Stimulated activated memory B cell treated with anti-CD40 and anti-IgM and Interleukin-4, amounts not matched to agents 10 μg/mL and 1 μg/mL and 100 μg/mL, for 72 hours (primary cell): Measurements from ENCODE around the gene CIITA.
"Not testable (repeated sequence)": the region's sequence is repeated elsewhere in the genome, so short reads cannot be mapped to it uniquely, and the experiment has no call there.

ENCODE experiments used
- ATAC-seq: fragments of 150-1000 bp; cut with Tn5 transposase; 2 replicates; pipeline ENCODE4 v1.10.0; 2021
- H3K27ac Mint-ChIP-seq: one replicate; pipeline ENCODE4 v1.8.0; 2022; ENCODE audit warnings: mild to moderate bottlenecking, mixed read lengths
- H3K27me3 Mint-ChIP-seq: one replicate; pipeline ENCODE4 v1.8.0; 2022; ENCODE audit warnings: mixed read lengths
- H3K36me3 Mint-ChIP-seq: one replicate; pipeline ENCODE4 v1.8.0; 2022; ENCODE audit warnings: mixed read lengths
- H3K4me1 Mint-ChIP-seq: one replicate; pipeline ENCODE4 v1.8.0; 2022; ENCODE audit warnings: mixed read lengths
- H3K4me3 Mint-ChIP-seq: one replicate; pipeline ENCODE4 v1.8.0; 2022; ENCODE audit warnings: mild to moderate bottlenecking, moderate library complexity, mixed read lengths
- H3K9me3 Mint-ChIP-seq: one replicate; pipeline ENCODE4 v1.8.0; 2022; ENCODE audit warnings: mixed read lengths

CIITA gene, protein sequence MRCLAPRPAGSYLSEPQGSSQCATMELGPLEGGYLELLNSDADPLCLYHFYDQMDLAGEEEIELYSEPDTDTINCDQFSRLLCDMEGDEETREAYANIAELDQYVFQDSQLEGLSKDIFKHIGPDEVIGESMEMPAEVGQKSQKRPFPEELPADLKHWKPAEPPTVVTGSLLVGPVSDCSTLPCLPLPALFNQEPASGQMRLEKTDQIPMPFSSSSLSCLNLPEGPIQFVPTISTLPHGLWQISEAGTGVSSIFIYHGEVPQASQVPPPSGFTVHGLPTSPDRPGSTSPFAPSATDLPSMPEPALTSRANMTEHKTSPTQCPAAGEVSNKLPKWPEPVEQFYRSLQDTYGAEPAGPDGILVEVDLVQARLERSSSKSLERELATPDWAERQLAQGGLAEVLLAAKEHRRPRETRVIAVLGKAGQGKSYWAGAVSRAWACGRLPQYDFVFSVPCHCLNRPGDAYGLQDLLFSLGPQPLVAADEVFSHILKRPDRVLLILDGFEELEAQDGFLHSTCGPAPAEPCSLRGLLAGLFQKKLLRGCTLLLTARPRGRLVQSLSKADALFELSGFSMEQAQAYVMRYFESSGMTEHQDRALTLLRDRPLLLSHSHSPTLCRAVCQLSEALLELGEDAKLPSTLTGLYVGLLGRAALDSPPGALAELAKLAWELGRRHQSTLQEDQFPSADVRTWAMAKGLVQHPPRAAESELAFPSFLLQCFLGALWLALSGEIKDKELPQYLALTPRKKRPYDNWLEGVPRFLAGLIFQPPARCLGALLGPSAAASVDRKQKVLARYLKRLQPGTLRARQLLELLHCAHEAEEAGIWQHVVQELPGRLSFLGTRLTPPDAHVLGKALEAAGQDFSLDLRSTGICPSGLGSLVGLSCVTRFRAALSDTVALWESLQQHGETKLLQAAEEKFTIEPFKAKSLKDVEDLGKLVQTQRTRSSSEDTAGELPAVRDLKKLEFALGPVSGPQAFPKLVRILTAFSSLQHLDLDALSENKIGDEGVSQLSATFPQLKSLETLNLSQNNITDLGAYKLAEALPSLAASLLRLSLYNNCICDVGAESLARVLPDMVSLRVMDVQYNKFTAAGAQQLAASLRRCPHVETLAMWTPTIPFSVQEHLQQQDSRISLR

GRCh38 chr16:10876799-10877341 lies at the start of gene CIITA:
CIITA (plus strand) TSS chr16:10877202; CDS start chr16:10877331, 129 bp downstream.
- Mint-ChIP-seq H3K9me3 (no peaks in the 10 kb centered on the region), H3K4me1 (peaks cover 63% of the 10 kb centered on the region), H3K4me3 (peak within 1 kb of the TSS; percentile 91), H3K27me3 (no peaks in the 10 kb centered on the region), H3K27ac (peak within 1 kb of the TSS; percentile 86), H3K36me3 (peaks cover 51% of the 10 kb centered on the region)
- peak; percentile 85 for ATAC-seq

- H3K4me3 Mint-ChIP-seq: no peak overlapping the region
- H3K27me3 Mint-ChIP-seq: no peaks in the 10 kb centered on the region
- H3K36me3 Mint-ChIP-seq: no peaks in the 10 kb centered on the region
- no peaks in the 10 kb centered on the region for H3K9me3 Mint-ChIP-seq
- ATAC-seq: no peak
- H3K27ac Mint-ChIP-seq: peak overlapping the region; percentile 71
- peaks cover 38% of the 10 kb centered on the region for H3K4me1 Mint-ChIP-seq
Observed at GRCh38 chr16:10827691-10828341, 49.2 kb upstream of the CIITA start.

GRCh38 chr16:10828851-10829366 lies 48.1 kb upstream of the CIITA start:
- peaks cover 48% of the 10 kb centered on the region for H3K4me1 Mint-ChIP-seq
- H3K27ac Mint-ChIP-seq: peak overlapping the region; percentile 71
- H3K36me3 Mint-ChIP-seq: no peaks in the 10 kb centered on the region
- H3K9me3 Mint-ChIP-seq: no peaks in the 10 kb centered on the region
- no peak for ATAC-seq
- H3K27me3 Mint-ChIP-seq: no peaks in the 10 kb centered on the region
- no peak overlapping the region for H3K4me3 Mint-ChIP-seq

DNA sequence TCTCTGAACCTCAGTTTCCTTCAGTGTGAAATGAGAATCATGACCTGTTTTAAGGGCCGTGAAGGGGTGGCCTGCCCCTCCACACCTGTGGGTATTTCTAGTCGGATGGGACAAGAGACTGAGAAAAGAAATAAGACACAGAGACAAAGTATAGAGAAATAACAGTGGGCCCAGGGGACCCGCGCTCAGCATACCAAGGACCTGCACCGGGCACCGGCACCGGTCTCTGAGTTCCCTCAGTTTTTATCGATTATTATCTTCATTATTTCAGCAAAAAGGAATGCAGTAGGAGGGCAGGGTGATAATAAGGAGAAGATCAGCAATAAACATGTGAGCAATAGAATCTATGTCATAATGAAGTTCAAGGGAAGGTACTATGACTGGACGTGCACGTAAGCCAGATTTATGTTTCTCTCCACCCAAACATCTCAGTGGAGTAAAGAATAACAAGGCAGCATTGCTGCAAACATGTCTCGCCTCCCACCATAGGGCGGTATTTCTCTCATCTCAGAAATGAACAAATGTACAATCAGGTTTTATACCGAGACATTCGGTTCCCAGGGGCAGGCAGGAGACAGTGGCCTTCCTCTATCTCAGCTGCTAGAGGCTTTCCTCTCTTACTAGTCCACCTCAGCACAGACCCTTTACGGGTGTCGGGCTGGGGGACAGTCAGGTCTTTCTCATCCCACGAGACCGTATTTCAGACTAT lies 47.5 kb upstream of the CIITA start:
- not testable (repeated sequence) for H3K27me3 Mint-ChIP-seq, ATAC-seq, H3K9me3 Mint-ChIP-seq, H3K36me3 Mint-ChIP-seq, H3K4me3 Mint-ChIP-seq
- H3K4me1 Mint-ChIP-seq: peaks cover 55% of the 10 kb centered on the region
- peak overlapping the region; percentile 71 for H3K27ac Mint-ChIP-seq

DNA sequence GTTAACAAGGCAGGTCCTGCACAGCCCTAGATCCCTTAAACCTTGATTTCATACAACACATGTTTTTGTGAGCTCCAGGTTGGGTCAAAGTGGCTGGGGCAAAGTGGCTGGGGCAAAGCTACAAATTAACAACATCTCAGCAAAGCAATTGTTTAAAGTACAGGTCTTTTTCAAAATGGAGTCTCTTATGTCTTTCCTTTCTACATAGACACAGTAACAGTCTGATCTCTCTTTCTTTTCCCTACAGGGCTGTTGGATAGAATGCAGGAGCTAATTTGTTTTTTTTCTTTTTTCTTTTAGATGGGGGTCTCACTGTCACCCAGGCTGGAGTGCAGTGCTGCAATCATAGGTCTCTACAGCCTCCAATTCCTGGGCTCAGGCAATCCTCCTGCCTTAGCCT lies 46.8 kb upstream of the CIITA start:
- not testable (repeated sequence) for H3K9me3 Mint-ChIP-seq, H3K36me3 Mint-ChIP-seq, H3K4me3 Mint-ChIP-seq, ATAC-seq, H3K27me3 Mint-ChIP-seq
- Mint-ChIP-seq H3K27ac (peak overlapping the region; percentile 71), H3K4me1 (peaks cover 62% of the 10 kb centered on the region)

DNA sequence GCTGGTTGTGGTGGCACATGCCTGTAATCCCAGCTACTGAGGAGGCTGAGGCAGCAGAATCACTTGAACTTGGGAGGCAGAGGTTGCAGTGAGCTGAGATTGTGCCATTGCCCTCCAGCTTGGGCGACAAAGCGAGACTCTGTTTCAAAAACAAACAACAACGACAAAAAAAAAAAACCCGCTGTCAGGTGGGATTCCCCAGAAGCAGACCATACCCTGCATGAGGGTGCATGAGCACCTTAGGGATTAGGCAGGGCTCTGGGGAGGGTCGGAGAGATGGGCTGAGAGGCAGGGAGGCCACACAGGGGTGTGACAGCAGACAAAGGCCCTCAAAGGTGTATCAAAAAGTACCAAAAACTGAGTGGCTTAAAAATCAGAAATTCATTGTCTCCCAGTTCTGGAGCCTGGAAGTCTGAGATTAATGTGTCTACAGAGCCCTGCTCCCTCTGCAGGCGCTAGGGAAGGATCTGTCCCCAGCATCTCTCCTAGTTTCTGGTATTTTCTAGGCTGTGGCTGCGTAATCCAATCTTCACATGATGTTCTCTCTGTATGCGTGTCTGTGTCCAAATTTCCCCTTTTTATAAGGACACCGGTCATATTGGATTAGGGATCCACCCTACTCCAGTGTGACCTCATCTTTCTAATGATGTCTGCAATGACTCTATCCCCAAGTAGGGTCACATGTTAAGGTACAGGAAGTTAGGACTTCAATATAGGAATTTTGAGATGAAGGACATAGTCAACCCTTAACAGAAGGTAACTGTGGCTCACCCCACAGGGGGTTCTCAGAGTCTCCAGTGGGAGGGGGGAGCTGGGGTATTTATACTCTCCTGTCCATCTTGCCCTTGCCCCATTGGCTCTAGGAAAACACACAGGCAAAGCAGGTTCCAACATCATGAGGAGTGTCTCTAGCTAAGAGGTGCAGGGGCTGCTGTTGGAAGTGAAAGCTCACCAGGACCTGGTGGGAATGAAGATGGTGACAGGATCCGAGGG lies 44.8 kb upstream of the CIITA start:
- H3K27me3 Mint-ChIP-seq: no peaks in the 10 kb centered on the region
- peak overlapping the region; percentile 71 for H3K27ac Mint-ChIP-seq
- peak; percentile 65 for ATAC-seq
- peaks cover 2% of the 10 kb centered on the region for H3K9me3 Mint-ChIP-seq
- peaks cover 6% of the 10 kb centered on the region for H3K36me3 Mint-ChIP-seq
- H3K4me1 Mint-ChIP-seq: peaks cover 81% of the 10 kb centered on the region
- no peak overlapping the region for H3K4me3 Mint-ChIP-seq

GRCh38 chr16:10833271-10833670 lies 43.7 kb upstream of the CIITA start:
- H3K27me3 Mint-ChIP-seq: no peaks in the 10 kb centered on the region
- no peak overlapping the region for H3K4me3 Mint-ChIP-seq

GRCh38 chr16:10834130-10834529 lies 42.9 kb upstream of the CIITA start:
- H3K27me3 Mint-ChIP-seq: no peaks in the 10 kb centered on the region
- peaks cover 74% of the 10 kb centered on the region for H3K4me1 Mint-ChIP-seq
- no peak for ATAC-seq
- peaks cover 2% of the 10 kb centered on the region for H3K9me3 Mint-ChIP-seq
- H3K36me3 Mint-ChIP-seq: peaks cover 6% of the 10 kb centered on the region
- H3K4me3 Mint-ChIP-seq: no peak overlapping the region
- H3K27ac Mint-ChIP-seq: peak overlapping the region; percentile 71

More at GRCh38 chr16:10833271-10833670, 43.7 kb upstream of the CIITA start:
- Mint-ChIP-seq H3K4me1 (peaks cover 82% of the 10 kb centered on the region), H3K9me3 (peaks cover 2% of the 10 kb centered on the region), H3K27ac (peak overlapping the region; percentile 71), H3K36me3 (peaks cover 6% of the 10 kb centered on the region)
- peak; percentile 49 for ATAC-seq

- Mint-ChIP-seq H3K27ac (peak overlapping the region; percentile 71), H3K4me1 (peaks cover 68% of the 10 kb centered on the region), H3K4me3 (no peak overlapping the region), H3K36me3 (peaks cover 6% of the 10 kb centered on the region), H3K9me3 (peaks cover 2% of the 10 kb centered on the region), H3K27me3 (no peaks in the 10 kb centered on the region)
- ATAC-seq: no peak
Observed at GRCh38 chr16:10834766-10835165, 42.2 kb upstream of the CIITA start.

GRCh38 chr16:10835281-10835931 lies 41.6 kb upstream of the CIITA start:
- H3K4me3 Mint-ChIP-seq: no peak overlapping the region
- H3K27ac Mint-ChIP-seq: peak overlapping the region; percentile 71
- peak; percentile 86 for ATAC-seq
- H3K4me1 Mint-ChIP-seq: peaks cover 68% of the 10 kb centered on the region
- H3K27me3 Mint-ChIP-seq: no peaks in the 10 kb centered on the region
- peaks cover 6% of the 10 kb centered on the region for H3K36me3 Mint-ChIP-seq
- H3K9me3 Mint-ChIP-seq: peaks cover 2% of the 10 kb centered on the region

DNA sequence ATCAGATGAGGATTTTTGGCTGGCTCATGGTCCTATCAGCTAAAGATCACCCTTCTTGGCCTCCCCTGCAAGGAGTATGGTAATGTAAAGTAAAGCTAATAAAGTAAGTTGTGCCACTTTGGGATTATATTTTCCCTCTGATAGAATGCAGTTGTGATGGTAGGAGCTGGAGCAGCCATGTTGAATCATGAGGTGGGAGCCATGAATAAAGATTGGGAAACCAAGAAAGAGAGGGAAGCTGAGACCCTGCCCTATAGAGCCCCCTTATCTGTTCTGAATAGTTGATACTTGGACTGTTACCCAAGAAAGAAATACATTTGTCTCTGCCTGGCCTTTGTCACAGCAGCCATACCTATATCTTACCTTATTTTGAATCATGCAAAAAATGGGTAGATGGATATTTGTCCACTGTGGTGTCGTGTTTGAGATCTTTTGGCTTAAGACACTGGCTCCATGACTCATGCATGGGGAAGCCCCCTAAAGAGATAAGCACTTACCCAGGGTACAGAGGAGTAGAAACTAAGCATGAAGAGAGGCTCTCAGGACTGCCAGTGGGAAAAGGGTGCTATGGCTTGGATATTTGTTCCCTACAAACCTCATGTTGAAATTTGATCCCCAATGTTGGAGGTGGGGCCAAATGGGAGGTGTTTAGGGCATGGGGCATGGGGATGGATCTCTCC lies 40.7 kb upstream of the CIITA start:
- Mint-ChIP-seq H3K4me3 (no peak overlapping the region), H3K9me3 (peaks cover 2% of the 10 kb centered on the region), H3K36me3 (peaks cover 6% of the 10 kb centered on the region), H3K4me1 (peaks cover 64% of the 10 kb centered on the region), H3K27ac (peak overlapping the region; percentile 71), H3K27me3 (no peaks in the 10 kb centered on the region)
- ATAC-seq: no peak

DNA sequence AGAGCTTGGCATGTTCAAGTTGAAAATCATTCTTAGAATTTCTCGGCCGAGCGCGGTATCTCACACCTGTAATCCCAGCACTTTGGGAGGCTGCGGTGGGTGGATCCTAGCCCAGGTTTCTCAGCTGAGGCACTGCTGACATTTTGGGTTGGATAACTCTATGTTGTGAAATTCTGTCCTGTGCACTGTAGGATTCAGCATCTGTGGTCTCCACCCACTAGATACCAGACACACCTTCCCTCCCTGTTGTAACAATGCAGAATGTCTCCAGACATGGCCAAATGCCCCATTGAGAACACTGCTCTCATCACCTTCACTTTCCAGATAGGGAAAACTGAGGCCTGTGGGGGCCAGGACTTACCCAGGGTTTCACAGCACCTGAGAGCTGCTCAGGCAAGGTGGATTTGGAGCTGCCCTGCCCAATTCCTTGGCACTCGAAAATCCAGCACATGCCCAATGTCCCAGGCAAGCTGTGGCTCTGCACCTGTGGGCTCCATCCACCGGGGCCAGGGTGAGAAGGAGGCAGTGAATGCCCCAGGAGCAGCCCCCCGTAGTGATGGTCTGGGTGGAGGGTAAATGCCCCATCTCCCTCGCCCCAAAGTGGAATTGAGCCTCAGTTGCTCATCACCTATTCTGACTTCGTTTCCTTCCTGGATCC lies 38.3 kb upstream of the CIITA start:
- no peak for ATAC-seq
- Mint-ChIP-seq H3K4me1 (peaks cover 49% of the 10 kb centered on the region), H3K4me3 (no peak overlapping the region), H3K36me3 (peaks cover 6% of the 10 kb centered on the region), H3K9me3 (peaks cover 2% of the 10 kb centered on the region), H3K27me3 (no peaks in the 10 kb centered on the region), H3K27ac (no peak overlapping the region)
